Measurements from ENCODE around the gene LRMDA. TPM values are rescaled to one million over a fixed set of nuclear protein-coding genes. Genes with fewer than 3 reads are reported as not detected.
A peak's percentile ranks its signal among the peaks of the same experiment; 100 is the strongest.

The LRMDA gene
- total and polyA plus RNA-seq, 2 of the 13 experiments (the other 11 are each of a cell fraction or from before 2014, with no cell fraction given): 13.4 to 22.0 TPM

DNA sequence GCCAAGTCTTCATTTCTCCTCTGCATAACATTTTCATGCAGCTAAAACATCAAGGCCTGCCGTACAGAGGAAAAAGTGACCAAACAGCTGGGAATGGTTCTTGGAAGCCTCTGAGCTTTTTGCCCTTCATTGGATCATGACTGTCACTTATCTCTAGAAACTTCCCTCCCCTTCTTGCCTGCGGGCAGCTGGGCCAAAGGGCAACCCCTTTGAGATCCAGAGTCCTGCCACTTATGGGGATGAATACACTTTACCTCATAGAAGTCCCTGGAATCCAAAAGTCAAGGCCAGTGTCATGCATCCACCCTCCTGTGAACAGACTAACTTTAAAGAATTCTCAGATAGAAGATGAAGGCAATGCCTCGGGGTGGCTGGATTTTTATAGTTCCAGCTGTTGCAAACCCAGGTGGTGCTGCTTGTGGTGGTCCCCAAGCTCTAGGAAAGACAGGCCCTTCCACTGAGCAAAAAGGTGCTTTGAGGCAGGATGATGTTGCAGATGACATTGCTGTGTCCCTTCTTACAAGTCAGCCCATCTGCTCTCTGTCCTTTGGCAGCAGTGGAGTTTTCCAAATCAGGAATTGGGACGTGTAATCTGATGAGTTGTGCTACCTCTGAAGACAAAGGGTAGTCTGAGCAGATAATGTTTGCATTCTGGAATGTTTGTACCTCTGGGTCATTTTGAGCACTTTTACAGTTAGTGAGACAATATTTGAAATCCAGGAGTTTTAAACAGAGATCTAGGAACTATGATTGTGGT is 64.2 kb downstream of the LRMDA start (continued):
- TF ChIP-seq HNRNPLL (IDR thresholded peaks at IDR 0.05; ENCODE audit: low read depth, low read length, poor library complexity, severe bottlenecking) (no peak), KDM5A (IDR thresholded peaks at IDR 0.05; ENCODE audit: borderline replicate concordance, low read length) (no peak), ZBTB7B (CRISPR knock-in tag; IDR thresholded peaks at IDR 0.05) (no peak; the same call in 1 of the 2 replicates), KLF6 (CRISPR knock-in tag; IDR thresholded peaks at IDR 0.05) (no peak), ZNF780A (CRISPR knock-in tag; IDR thresholded peaks at IDR 0.05) (no peak), ZNF776 (CRISPR knock-in tag; IDR thresholded peaks at IDR 0.05) (no peak), ZBTB4 (CRISPR knock-in tag; IDR thresholded peaks at IDR 0.05; ENCODE audit: borderline replicate concordance) (no peak), NR2F6 (IDR thresholded peaks at IDR 0.05) (no peak; the same call in none of the 2 replicates), NR2F6 (CRISPR knock-in tag; IDR thresholded peaks at IDR 0.05) (peak; percentile 22), ATF4 (CRISPR knock-in tag; IDR thresholded peaks at IDR 0.05) (no peak), JARID2 (CRISPR knock-in tag; IDR thresholded peaks at IDR 0.05; ENCODE audit: insufficient replicate concordance) (no peak), ZNF772 (CRISPR knock-in tag; IDR thresholded peaks at IDR 0.05) (no peak), ZFP1 (CRISPR knock-in tag; IDR thresholded peaks at IDR 0.05) (no peak)

Data from HepG2 (cell line).